Measurements from ENCODE around the gene GOLGA6L7. TPM values are rescaled to one million over a fixed set of nuclear protein-coding genes. Genes with fewer than 3 reads are reported as not detected.
"Not testable (repeated sequence)": the region's sequence is repeated elsewhere in the genome, so short reads cannot be mapped to it uniquely, and the experiment has no call there.

The GOLGA6L7 gene
- total and polyA plus RNA-seq, 2 experiments from 2014 or later = not detected

- not testable (repeated sequence) for H4K20me1 ChIP-seq (ENCODE audit: insufficient read depth); H3K27me3 ChIP-seq (replicated peaks; ENCODE audit: insufficient read depth)
These were observed 16.4 kb downstream of the GOLGA6L7 start for GRCh38 chr15:28831897-28832587.

GRCh38 chr15:28821420-28821819, 27.0 kb downstream of the GOLGA6L7 start:
- H3K9ac ChIP-seq; H3K4me2 ChIP-seq (ENCODE audit: unreplicated experiment); H3K79me2 ChIP-seq (ENCODE audit: insufficient read depth); H3K4me3 ChIP-seq; H4K20me1 ChIP-seq (ENCODE audit: insufficient read depth); H3K4me1 ChIP-seq (ENCODE audit: insufficient read depth); H3K9me2 ChIP-seq (ENCODE audit: insufficient read depth); H3F3A ChIP-seq (ENCODE audit: insufficient read depth); H3K27me3 ChIP-seq (replicated peaks; ENCODE audit: insufficient read depth); H3K36me3 ChIP-seq (ENCODE audit: low read depth); in situ Hi-C loops (cut with MboI); DNase-seq; H2AFZ ChIP-seq; H3K27ac ChIP-seq; H3K9me3 ChIP-seq (ENCODE audit: low read depth): not testable (repeated sequence)
- WGBS, 2 experiments (ENCODE audit: low coverage in 1 of 2, low lambda C conversion rate in 2 of 2, missing lambda C conversion rate in 2 of 2) = 63 to 74% methylated on average over 2 of the region's 2 CpGs

More at GRCh38 chr15:28831897-28832587, 16.4 kb downstream of the GOLGA6L7 start:
- H3F3A ChIP-seq (ENCODE audit: insufficient read depth); H3K4me2 ChIP-seq (ENCODE audit: unreplicated experiment); H3K4me1 ChIP-seq (ENCODE audit: insufficient read depth); H3K9ac ChIP-seq; H3K79me2 ChIP-seq (ENCODE audit: insufficient read depth); H3K36me3 ChIP-seq (ENCODE audit: low read depth); H3K9me2 ChIP-seq (ENCODE audit: insufficient read depth); H3K27ac ChIP-seq; H3K9me3 ChIP-seq (ENCODE audit: low read depth); in situ Hi-C loops (cut with MboI): not testable (repeated sequence)
- 4 to 11% methylated on average over 43 to 45 of the region's 56 CpGs for WGBS, 2 experiments (ENCODE audit: low coverage in 1 of 2, low lambda C conversion rate in 2 of 2, missing lambda C conversion rate in 2 of 2)
- Histone ChIP-seq H3K4me3 (peak overlapping the region; percentile 63), H2AFZ (peak overlapping the region; percentile 59)
- DNase-seq = peak; percentile 59

GRCh38 chr15:28819930-28820295, 28.5 kb downstream of the GOLGA6L7 start:
- 0 out of 2 replicates have a peak overlapping the region, but pooled peaks have one; percentile 43 for H2AFZ ChIP-seq
- H3K9me2 ChIP-seq (ENCODE audit: insufficient read depth); H3K36me3 ChIP-seq (ENCODE audit: low read depth); H3K27me3 ChIP-seq (replicated peaks; ENCODE audit: insufficient read depth); DNase-seq; H3K4me1 ChIP-seq (ENCODE audit: insufficient read depth); H4K20me1 ChIP-seq (ENCODE audit: insufficient read depth); H3K79me2 ChIP-seq (ENCODE audit: insufficient read depth); H3K4me2 ChIP-seq (ENCODE audit: unreplicated experiment); H3F3A ChIP-seq (ENCODE audit: insufficient read depth); H3K9me3 ChIP-seq (ENCODE audit: low read depth); in situ Hi-C loops (cut with MboI); H3K4me3 ChIP-seq; H3K9ac ChIP-seq: not testable (repeated sequence)
- 43 to 56% methylated on average over 1 to 2 of the region's 3 CpGs for WGBS, 2 experiments (ENCODE audit: low coverage in 1 of 2, low lambda C conversion rate in 2 of 2, missing lambda C conversion rate in 2 of 2)
- H3K27ac ChIP-seq = peak overlapping the region; percentile 66; the same call in 1 of the 2 replicates

- H3K36me3 ChIP-seq (ENCODE audit: low read depth); H3K79me2 ChIP-seq (ENCODE audit: insufficient read depth); H3K4me1 ChIP-seq (ENCODE audit: insufficient read depth); H4K20me1 ChIP-seq (ENCODE audit: insufficient read depth); H3K9me2 ChIP-seq (ENCODE audit: insufficient read depth); H3K27me3 ChIP-seq (replicated peaks; ENCODE audit: insufficient read depth); H3K9me3 ChIP-seq (ENCODE audit: low read depth); H3F3A ChIP-seq (ENCODE audit: insufficient read depth); in situ Hi-C loops (cut with MboI): not testable (repeated sequence)
- DNase-seq = peak; percentile 57
- Histone ChIP-seq H3K27ac (peak overlapping the region; percentile 66), H3K9ac (peak overlapping the region; percentile 39), H3K4me3 (peak overlapping the region; percentile 8; the same call in 1 of the 2 replicates), H3K4me2 (ENCODE audit: unreplicated experiment) (peak overlapping the region; percentile 21), H2AFZ (peak overlapping the region; percentile 83)
- 15 to 27% methylated on average over 9 to 10 of the region's 15 CpGs for WGBS, 2 experiments (ENCODE audit: low coverage in 1 of 2, low lambda C conversion rate in 2 of 2, missing lambda C conversion rate in 2 of 2)
These were observed 29.2 kb downstream of the GOLGA6L7 start for GRCh38 chr15:28819019-28819929.

GRCh38 chr15:28818168-28818567, 30.3 kb downstream of the GOLGA6L7 start:
- H3K4me2 ChIP-seq (ENCODE audit: unreplicated experiment); H3K36me3 ChIP-seq (ENCODE audit: low read depth); in situ Hi-C loops (cut with MboI); DNase-seq; H3K9me3 ChIP-seq (ENCODE audit: low read depth); H3K4me3 ChIP-seq; H3K9me2 ChIP-seq (ENCODE audit: insufficient read depth); H3K27me3 ChIP-seq (replicated peaks; ENCODE audit: insufficient read depth); H3K27ac ChIP-seq; H3K4me1 ChIP-seq (ENCODE audit: insufficient read depth); H3K9ac ChIP-seq; H3K79me2 ChIP-seq (ENCODE audit: insufficient read depth); H4K20me1 ChIP-seq (ENCODE audit: insufficient read depth); H3F3A ChIP-seq (ENCODE audit: insufficient read depth); H2AFZ ChIP-seq: not testable (repeated sequence)
- 40 to 61% methylated on average over 2 to 3 of the region's 3 CpGs for WGBS, 2 experiments (ENCODE audit: low coverage in 1 of 2, low lambda C conversion rate in 2 of 2, missing lambda C conversion rate in 2 of 2)

GRCh38 chr15:28814059-28814458, 34.4 kb downstream of the GOLGA6L7 start:
- H3K79me2 ChIP-seq (ENCODE audit: insufficient read depth); in situ Hi-C loops (cut with MboI); H3K27me3 ChIP-seq (replicated peaks; ENCODE audit: insufficient read depth); H3K9me3 ChIP-seq (ENCODE audit: low read depth); H3K9me2 ChIP-seq (ENCODE audit: insufficient read depth); H3K4me2 ChIP-seq (ENCODE audit: unreplicated experiment); H3F3A ChIP-seq (ENCODE audit: insufficient read depth); H3K4me1 ChIP-seq (ENCODE audit: insufficient read depth); DNase-seq; H4K20me1 ChIP-seq (ENCODE audit: insufficient read depth); H3K4me3 ChIP-seq; H3K27ac ChIP-seq; H3K36me3 ChIP-seq (ENCODE audit: low read depth); H3K9ac ChIP-seq: not testable (repeated sequence)
- H2AFZ ChIP-seq = peak overlapping the region; percentile 56; the same call in 1 of the 2 replicates

- H2AFZ ChIP-seq = peak overlapping the region; percentile 56
- H3K27ac ChIP-seq; H3K9me3 ChIP-seq (ENCODE audit: low read depth); H3K4me2 ChIP-seq (ENCODE audit: unreplicated experiment); H4K20me1 ChIP-seq (ENCODE audit: insufficient read depth); H3K4me1 ChIP-seq (ENCODE audit: insufficient read depth); H3K9me2 ChIP-seq (ENCODE audit: insufficient read depth); H3K27me3 ChIP-seq (replicated peaks; ENCODE audit: insufficient read depth); in situ Hi-C loops (cut with MboI); H3K36me3 ChIP-seq (ENCODE audit: low read depth); DNase-seq; H3K4me3 ChIP-seq; H3F3A ChIP-seq (ENCODE audit: insufficient read depth); H3K79me2 ChIP-seq (ENCODE audit: insufficient read depth); H3K9ac ChIP-seq: not testable (repeated sequence)
- 14 to 18% methylated on average over 2 of the region's 2 CpGs for WGBS, 2 experiments (ENCODE audit: low coverage in 1 of 2, low lambda C conversion rate in 2 of 2, missing lambda C conversion rate in 2 of 2)
These were observed 35.1 kb downstream of the GOLGA6L7 start for GRCh38 chr15:28813392-28813791.

Measured in GM23248 (cell line).